NOMO-1 treated with DMSO at 0.1 percent for 48 hours (cell line): ENCODE measurements around the gene CORT.
"Not testable (repeated sequence)": the region's sequence is repeated elsewhere in the genome, so short reads cannot be mapped to it uniquely, and the experiment has no call there.

Experiments
- DNase-seq: peaks from one replicate; lab custom pipeline; 2025; ENCODE audit not compliant: unreplicated experiment; lab: John Stamatoyannopoulos, UW

The CORT gene

DNA sequence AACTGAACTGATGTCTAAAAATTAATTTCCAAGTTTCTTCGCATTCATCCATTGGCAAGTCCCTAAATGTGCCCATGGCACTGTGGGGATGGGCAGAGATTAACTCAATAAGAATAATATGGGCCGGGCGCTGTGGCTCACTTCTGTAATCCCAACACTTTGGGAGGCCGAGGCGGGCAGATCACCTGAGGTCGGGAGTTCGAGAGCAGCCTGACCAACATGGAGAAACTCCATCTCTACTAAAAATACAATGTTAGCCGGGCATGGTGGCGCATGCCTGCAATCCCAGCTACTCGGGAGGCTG, 24.4 kb downstream of the CORT start:
- DNase-seq, result not testable (repeated sequence)

DNA sequence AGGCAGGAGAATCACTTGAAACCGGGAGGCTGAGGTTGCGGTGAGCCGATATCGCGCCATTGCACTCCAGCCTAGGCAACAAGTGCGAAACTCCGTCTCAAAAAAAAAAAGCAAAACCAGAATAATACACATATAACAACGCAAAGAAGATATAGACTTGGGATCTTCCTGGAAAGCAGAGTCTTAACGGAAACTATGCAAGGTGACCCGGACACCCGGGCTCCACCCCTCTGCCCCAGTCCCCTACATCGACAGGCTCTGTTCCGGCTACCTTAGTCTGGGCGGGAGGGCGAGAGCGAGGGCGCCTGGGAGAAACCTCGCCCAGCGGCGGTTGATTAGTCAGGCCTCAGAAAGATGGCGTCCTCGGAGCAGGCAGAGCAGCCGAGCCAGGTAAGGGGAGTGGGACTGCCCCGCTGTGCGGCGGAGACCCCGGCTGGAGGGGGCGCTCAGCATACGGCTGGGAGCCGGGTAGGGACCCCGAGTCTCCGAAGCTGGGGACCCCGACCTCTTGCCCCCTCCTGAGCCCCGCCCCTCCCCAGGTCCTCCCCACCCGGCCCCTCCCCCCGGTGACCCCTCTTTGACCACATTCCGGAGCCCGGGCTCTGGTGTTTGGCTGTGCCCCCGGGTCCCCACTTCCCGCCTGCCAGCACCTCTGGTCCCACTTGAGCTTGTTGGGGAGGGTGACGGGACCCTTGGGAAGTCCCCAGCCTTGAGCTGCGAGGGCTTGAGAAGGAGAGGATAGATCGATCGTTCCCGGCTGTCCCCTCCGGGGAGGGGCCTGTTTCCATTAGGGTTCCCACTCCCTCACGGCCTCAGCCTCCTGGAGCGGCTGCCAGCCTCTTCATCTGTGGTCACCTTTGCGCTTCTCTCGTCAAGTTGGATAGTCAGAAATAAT, 25.0 kb downstream of the CORT start, which contains the start of gene PEX14:
Gene PEX14, plus strand, starts transcription at position 338 of the 895 bp plus-strand sequence. Its CDS starts 17 bp downstream, at position 355.
- DNase-seq, result peak; percentile 89

DNA sequence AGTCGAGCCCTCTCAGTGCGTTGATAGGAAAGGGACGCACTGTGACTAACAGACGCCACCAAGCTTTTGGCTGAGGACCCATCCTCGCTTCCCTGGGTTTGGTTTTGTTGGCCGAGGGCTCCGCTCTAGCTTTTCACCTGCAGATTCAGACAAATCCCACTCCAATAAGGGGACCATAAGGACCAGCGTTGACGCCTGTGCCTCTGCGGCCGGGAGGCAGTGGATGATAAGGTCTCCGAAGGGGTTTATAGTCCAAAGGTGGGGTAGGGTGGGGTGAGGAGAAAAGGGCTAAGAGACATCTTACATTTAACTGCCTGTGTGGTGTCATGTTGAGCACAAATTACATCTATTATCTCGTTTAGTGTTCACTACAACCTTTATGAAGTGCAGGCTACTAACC, 25.7 kb downstream of the CORT start:
- DNase-seq, result no peak

DNA sequence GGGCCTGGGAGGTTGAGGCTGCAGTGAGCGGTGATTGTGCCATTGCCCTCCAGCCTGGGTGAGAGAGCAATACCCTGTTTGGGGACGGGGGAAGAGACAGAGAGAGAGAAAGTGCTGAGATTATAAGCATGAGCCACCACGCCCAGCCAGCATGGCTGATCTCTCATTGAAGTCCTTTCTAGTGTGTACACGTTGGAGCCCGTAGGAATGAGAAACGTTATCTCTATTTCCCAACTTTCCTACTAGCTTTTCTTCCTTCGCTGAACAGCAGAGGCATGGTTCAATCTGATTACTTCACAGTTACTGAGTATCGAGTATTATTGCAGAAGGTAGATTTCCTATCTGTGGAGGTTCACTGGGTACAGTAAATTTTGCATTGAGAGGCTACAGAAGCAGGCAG, 29.5 kb downstream of the CORT start:
- DNase-seq, result no peak

DNA sequence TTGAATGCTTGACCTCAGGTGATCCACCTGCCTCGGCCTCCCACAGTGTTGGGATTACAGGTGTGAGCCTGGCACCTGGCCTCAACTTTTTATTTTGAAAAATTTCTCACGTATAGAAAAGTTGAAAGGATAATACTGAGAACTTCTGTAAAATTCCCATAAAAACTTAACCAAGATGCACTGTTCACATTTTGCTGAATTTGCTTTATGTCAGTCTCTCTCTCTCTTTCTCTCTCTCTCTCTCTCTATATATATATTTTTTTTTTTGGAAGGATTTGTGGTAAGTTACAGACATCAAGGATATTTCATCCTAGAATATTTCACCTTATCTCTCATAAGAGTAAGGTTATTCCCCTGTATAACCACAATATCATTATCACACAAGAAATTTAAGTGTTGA, 30.8 kb downstream of the CORT start:
- no peak for DNase-seq

DNA sequence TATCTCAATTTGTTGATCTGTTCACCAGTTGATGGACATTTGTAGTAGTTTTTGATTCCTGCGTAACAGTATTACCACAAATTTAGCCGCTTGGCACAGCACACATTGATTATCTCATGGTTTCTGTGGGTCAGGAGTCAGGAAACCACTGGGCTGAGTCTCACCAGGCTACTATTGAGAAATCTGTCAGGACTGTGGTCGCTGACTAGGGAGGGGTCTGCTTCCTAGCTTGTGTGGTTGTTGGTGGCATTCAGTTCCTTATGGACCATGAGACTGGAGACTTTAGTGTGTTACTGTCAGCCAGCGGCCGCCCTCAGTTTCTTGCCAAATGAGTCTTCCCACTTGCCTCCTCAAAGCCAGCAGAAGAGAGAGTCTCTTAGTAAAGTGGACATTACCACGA, 34.7 kb downstream of the CORT start:
- no peak for DNase-seq

DNA sequence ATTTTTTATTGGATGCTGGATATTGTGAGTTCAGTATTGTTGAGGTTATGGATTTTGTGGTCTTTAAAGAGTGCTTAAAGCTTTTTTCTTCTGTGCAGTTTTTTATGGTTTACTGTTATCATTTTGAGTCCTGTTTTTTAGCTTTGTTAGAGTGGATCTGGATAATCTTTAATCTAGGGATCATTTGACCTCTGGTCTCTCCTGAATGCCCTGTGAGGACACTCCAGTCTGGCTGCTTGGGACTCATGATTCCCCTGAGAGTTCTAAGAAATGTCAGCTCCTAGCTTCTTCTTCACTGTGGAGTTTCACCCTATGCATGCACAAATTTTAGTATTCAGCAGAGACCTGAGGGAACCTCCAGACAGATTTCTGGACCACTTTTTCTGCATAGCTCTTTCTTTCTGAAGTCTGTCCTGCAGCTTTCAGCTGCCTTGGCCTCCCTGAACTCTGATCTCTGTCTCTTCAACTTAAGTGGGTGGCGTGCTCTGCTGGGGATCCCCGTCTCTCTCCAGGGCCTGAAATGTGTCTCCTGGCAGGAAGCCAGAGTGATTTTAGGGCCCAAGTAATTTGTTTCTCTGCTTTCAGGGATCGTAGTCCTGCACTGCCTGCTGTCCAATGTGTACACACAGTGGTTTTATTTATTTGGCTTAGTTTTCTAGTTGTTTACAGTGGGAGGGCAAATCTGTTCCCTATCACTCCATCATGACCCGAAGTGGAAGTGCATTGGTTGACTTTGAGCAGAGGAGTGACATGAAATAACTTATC, 39.6 kb downstream of the CORT start:
- DNase-seq, result no peak

DNA sequence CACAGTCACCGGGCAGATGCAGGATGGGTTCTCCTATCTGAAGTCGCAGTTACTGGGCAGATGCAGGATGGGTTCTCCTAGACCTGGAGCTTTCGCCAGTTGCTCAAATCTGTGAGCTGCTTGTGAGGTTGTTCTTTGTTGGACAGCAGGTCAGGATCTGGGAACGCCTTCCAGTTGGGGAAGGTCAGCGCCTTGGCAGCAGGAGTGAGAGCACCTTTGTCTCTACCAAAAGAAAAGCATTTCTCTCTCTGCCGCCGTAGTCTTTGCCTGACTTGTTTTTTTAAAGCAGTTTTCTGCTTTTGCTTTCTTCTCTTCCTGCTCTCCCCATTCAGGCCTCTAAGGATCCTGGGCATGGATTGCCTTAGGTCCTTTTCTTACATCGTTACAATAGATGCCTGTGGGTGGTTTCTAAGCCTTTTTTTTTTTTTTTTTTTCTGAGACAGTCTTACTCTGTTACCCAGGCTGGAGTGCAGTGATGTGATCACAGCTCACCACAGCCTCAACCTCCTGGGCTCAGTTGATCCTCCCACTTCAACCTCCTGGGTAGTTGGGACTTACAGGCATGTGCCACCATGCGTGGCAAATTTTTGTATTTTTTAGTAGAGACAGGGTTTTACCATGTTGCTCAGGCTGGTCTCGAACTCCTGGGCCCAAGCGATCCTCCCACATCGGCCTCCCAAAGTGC, 40.6 kb downstream of the CORT start:
- DNase-seq, result no peak

DNA sequence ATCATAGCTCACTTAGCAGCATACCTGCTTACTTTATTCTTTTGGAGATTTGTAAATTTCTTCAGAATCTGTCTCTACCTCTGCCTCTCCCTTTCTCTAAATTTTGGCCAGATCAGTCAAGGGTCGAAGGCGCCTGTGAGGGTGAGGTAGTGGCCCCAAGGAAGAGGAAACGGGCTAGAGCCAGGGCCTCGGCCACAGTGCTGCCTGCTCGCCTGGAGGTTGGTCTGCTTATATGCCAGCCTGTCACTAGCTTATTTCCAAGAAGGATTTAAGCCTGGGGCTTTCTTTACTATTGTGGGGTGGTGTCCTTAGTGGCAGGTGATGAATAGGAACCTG, 44.6 kb downstream of the CORT start:
- DNase-seq, result no peak

DNA sequence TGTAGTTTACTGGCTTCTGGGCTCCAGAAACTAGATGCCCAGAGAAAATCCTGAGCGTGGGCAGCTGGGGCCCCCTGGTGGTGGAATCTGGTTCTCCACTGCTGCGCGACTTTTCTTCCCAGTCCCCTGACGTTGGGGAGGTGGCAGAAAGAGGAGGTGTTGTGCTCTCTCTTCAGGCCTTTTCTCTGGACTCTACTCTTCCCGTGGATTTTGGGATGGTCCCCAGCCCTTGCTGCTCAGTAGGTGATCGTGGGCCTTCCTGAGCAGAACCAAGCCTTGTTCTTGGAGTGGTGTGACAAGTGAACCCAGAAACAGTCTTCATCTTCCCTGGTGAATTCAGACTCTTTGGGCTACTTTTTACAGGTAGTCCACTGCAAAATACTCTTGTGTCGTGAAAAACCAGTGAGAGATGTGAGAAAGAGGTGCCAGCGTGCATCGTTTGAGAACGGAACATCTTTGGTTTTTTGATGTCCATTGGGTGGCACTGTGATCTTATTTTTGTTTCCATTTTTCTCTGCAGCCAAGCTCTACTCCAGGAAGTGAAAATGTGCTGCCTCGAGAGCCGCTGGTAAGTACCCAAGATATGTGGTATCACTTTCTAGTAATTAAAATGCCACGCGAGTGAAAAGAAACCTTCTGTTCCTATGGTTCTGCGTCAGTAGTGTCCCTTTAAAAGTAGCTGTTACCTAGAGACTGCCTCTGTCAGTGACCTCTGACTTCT, 45.1 kb downstream of the CORT start:
- peak; percentile 84 for DNase-seq

DNA sequence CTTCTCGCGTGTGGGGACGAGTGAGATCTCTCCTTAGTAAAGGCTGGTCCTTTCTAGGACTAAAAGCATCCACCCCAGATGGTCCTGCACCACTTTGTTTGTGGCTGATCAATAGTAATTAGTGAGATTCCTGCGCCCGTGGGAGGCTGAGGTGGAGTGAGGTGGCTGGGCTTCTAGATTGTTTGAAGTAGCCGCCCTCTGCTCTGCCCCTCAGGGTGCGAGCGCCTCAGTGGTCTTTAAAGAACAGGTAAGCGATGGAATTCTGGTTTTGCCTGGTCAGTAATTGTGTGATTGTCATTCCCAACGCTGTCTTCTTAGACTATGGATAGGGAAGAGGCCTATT, 45.6 kb downstream of the CORT start:
- no peak for DNase-seq

DNA sequence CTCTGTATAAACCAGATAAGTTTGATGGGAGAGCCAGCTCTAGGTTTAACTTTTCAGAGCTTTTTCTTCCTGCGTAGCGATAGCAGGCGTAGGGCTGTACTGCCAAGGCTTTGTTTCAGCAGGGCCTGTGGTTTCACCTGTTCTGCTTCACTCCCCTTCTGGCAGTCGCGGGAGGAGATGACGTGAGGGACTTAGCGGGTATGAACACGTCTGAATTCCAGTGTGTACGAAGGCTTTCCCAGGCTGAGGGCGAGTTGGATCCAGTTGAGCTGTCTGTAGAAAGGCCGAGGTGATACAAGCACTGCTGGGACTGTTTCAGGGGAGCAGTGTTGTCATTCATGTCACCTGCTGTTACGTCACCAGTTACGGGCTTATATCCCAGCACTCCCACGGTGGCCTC, 46.1 kb downstream of the CORT start:
- DNase-seq, result no peak

DNA sequence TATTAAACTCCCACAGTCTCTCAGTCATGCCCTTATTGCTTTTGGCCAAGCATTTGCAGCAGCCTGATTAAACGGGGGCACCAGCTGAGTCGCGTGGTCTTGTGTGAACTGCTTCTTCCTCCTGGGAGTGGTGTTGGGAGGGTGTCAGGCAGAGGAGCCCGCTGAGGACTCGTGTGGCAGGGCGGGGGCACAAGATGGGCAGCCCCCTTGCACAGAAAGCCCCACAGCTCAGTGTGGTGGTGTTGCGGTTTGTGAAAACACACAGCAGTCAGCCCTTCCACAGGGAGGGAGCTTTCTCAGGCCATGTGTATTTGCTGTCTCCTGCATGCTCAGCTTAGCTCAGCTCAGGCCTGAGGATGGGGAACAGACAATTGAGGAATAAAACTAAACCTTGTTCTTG, 47.3 kb downstream of the CORT start:
- DNase-seq, result no peak

DNA sequence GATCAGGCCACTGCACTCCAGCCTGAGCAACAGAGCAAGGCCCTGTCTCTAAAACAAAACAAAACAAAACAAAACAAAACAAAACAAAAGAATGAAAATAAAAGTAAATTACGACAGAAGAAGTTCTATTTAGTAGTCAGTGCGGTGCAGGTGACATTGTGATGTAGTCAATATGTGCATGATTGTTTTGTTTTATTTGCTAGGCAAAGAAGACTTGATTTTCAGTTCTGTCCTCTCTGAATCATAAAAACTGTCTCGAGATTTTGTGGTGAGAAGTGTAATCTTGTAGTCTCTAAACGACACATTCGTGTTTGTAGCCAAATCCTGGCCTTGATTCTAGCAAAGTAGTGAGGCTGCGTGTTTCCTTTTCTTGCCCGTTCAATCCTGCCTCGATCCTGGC, 48.4 kb downstream of the CORT start:
- no peak for DNase-seq
